ENCODE results near the gene TARS1.

Gene TARS1

DNA sequence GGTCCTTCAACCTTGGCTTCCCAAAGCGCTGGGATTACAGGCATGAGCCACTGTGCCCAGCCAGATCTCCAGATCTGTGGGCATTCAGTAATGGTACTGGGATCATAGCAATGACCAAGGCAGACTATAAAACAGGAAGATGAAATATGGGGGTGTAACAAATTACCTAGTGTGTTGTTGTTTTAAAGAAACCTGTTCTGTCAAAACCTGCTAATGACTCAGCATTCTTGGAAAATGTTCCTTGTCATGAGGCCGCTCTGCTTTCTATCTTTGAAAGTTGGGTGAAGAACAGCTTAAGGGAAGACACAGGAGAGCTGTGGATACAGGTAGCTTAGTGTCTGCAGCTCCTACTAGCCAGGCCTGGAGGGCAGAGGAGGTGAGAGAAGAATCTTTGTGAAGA lies 19.4 kb downstream of the TARS1 start:
- no peak for DNase-seq (ENCODE audit: low spot score)
- TF ChIP-seq, protein P1, sequence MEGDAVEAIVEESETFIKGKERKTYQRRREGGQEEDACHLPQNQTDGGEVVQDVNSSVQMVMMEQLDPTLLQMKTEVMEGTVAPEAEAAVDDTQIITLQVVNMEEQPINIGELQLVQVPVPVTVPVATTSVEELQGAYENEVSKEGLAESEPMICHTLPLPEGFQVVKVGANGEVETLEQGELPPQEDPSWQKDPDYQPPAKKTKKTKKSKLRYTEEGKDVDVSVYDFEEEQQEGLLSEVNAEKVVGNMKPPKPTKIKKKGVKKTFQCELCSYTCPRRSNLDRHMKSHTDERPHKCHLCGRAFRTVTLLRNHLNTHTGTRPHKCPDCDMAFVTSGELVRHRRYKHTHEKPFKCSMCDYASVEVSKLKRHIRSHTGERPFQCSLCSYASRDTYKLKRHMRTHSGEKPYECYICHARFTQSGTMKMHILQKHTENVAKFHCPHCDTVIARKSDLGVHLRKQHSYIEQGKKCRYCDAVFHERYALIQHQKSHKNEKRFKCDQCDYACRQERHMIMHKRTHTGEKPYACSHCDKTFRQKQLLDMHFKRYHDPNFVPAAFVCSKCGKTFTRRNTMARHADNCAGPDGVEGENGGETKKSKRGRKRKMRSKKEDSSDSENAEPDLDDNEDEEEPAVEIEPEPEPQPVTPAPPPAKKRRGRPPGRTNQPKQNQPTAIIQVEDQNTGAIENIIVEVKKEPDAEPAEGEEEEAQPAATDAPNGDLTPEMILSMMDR (IDR thresholded peaks at IDR 0.05; ENCODE audit: extremely low read depth, missing control alignments): no peak

DNA sequence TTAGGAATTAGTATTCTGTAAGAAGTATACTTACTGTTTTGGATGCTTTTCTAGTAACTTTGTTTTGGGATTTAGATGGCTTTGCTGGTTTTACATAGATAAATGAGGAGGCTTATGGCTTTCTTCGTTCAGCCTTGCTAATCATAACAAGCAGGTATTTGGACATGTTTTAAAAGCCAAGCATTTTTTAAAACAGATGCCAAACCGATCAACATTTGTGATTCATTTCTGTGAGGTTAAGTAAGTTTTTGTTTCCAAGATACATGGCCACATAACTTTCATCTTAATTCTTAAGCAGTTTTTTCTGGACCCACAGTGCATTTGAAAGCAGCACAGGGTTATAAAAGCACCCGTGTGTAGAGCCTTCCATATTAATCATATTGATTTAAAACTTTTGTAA lies 21.7 kb downstream of the TARS1 start:
- TF ChIP-seq, protein P1 (IDR thresholded peaks at IDR 0.05; ENCODE audit: extremely low read depth, missing control alignments): no peak
- no peak for DNase-seq (ENCODE audit: low spot score)

DNA sequence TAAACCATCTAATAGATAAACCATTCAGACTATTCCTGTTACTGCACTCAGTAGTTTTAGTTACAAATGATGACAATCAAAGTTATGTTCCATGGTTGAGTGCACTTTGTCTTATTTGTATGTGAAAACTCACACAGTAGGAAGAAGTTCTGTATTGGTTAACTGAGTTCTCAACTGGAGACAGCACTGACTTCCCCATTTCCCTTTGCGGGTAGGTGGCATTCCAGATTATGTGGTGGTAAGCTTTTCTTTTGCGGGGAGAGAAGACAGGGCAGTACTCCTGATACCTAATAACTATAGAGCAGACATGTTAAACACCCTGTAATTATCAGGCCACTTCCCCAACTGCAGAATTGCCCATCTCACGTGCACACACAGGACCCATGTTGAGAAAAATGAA lies 24.4 kb downstream of the TARS1 start:
- TF ChIP-seq, protein P1 (IDR thresholded peaks at IDR 0.05; ENCODE audit: extremely low read depth, missing control alignments): no peak
- DNase-seq (ENCODE audit: low spot score): no peak

DNA sequence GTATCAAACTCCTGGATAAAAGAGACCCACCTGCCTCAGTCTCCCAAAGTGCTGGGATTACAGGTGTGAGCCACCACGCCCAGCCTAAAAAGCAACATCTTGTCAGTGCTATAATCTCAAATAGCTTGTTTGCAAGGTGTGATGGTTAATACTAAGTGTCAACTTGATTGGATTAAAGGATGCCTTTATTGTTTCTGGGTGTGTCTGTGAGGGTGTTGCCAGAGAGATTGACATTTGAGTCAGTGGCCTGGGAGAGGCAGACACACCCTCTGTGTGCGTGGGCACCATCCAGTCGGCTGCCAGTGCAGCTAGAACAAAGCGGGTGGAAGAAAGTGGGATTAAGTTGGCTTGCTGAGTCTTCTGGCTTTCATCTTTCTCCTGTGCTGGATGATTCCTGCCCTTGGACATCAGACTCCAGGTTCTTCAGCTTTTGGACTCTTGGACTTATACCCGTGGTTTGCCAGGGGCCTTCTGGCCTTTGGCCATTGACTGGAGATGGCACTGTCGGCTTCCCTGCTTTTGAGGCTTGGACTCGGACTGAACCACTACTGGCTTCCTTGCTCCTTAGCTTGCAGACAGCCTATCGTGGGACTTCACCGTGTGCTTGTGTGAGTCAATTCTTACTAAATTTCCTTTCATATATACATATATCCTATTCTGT lies 28.1 kb downstream of the TARS1 start:
- no peak for DNase-seq (ENCODE audit: low spot score)
- TF ChIP-seq, protein P1 (IDR thresholded peaks at IDR 0.05; ENCODE audit: extremely low read depth, missing control alignments): no peak

DNA sequence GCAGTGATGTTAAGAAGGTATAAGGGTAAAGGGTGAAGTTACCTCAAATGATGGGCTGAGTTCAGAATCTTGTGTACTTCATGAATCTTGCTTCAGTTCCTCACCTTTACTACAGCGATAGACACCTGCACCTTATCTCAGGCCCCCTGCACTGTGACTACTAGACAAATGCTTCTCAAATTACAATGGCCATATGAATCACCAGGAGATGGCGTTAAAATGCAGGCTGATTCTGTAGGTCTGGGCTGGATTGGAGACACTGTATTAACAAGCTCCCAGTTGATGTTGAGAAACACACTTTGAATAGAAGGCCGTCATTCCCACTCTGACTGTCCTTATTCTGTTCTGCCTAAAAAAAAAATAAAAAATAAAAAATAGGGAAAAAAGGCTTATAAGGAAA lies 29.8 kb downstream of the TARS1 start:
- TF ChIP-seq, protein P1 (IDR thresholded peaks at IDR 0.05; ENCODE audit: extremely low read depth, missing control alignments): no peak
- DNase-seq (ENCODE audit: low spot score): no peak

DNA sequence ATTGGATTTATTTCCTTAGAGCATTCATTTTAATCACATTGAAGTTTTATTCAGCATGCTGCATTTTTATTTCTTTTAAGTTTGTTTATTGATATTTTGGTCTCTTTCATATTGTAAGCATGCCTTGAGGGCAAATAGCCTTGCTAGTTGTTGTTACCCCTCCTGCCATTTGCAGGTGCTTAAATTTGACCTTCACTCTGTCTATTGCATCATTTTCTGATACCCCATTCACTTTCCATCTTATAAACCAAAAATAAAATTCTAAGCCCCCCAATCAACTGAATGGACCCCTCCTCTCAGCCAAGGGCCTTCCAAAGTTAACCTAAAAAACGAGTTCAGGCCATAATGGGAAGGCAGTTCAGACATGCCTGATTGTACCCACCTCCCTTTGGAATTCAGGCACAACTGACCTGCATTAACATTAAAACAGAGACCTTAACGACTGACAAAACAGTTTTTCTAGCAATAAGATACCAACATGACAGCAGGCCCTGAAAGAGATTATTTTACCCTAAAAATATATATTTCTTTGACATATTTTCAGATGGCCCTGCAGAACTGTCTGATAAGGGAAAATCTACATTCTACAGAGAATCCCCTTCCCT lies 32.1 kb downstream of the TARS1 start:
- TF ChIP-seq, protein P1 (IDR thresholded peaks at IDR 0.05; ENCODE audit: extremely low read depth, missing control alignments): no peak
- DNase-seq (ENCODE audit: low spot score): no peak

DNA sequence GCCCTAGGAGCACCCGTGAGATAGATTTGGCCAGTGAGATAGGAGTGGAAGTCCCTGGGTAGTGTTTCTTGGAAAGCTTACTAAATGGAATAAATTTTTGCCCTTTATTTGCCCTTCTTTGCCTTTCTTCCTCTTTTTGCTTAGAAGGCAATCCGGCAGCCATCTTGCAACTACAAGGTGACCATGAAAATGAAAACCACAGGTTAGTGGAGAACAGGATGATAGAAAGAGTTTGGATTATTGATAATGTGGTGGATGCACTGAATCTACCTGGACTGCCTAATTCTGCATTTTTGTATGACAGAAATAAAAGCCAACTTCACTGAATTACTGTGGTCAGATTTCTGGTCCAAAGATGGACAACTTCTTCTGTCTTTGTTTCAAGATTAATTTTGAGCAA lies 33.2 kb downstream of the TARS1 start:
- DNase-seq (ENCODE audit: low spot score): no peak
- TF ChIP-seq, protein P1 (IDR thresholded peaks at IDR 0.05; ENCODE audit: extremely low read depth, missing control alignments): no peak

All from GM20000 (cell line).